ENCODE data around the gene CEP120. TPM values are rescaled to one million over a fixed set of nuclear protein-coding genes. Genes with fewer than 3 reads are reported as not detected.
"Not testable (repeated sequence)": the region's sequence is repeated elsewhere in the genome, so short reads cannot be mapped to it uniquely, and the experiment has no call there.

Gene CEP120
- total RNA-seq, 1 donor from 2014 or later = 13.6 TPM

GRCh38 chr5:123438902-123439301, 15.7 kb upstream of the CEP120 start:
- H3K27ac Mint-ChIP-seq (ENCODE audit: unreplicated experiment) = no peak overlapping the region
- no peaks in the 10 kb centered on the region for H3K4me1 Mint-ChIP-seq (ENCODE audit: unreplicated experiment)
- H3K36me3 Mint-ChIP-seq (ENCODE audit: low read depth, unreplicated experiment) = no peaks in the 10 kb centered on the region
- TF ChIP-seq, protein P1, sequence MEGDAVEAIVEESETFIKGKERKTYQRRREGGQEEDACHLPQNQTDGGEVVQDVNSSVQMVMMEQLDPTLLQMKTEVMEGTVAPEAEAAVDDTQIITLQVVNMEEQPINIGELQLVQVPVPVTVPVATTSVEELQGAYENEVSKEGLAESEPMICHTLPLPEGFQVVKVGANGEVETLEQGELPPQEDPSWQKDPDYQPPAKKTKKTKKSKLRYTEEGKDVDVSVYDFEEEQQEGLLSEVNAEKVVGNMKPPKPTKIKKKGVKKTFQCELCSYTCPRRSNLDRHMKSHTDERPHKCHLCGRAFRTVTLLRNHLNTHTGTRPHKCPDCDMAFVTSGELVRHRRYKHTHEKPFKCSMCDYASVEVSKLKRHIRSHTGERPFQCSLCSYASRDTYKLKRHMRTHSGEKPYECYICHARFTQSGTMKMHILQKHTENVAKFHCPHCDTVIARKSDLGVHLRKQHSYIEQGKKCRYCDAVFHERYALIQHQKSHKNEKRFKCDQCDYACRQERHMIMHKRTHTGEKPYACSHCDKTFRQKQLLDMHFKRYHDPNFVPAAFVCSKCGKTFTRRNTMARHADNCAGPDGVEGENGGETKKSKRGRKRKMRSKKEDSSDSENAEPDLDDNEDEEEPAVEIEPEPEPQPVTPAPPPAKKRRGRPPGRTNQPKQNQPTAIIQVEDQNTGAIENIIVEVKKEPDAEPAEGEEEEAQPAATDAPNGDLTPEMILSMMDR (IDR thresholded peaks at IDR 0.05; ENCODE audit: unreplicated experiment) = no peak
- no peaks in the 10 kb centered on the region for H3K9me3 Mint-ChIP-seq (ENCODE audit: unreplicated experiment)
- H3K4me3 Mint-ChIP-seq (ENCODE audit: unreplicated experiment) = no peak overlapping the region
- H3K27me3 Mint-ChIP-seq (ENCODE audit: unreplicated experiment) = no peaks in the 10 kb centered on the region
- DNase-seq (ENCODE audit: low spot score) = no peak

- no peaks in the 10 kb centered on the region for H3K36me3 Mint-ChIP-seq (ENCODE audit: low read depth, unreplicated experiment)
- no peaks in the 10 kb centered on the region for H3K27me3 Mint-ChIP-seq (ENCODE audit: unreplicated experiment)
- DNase-seq (ENCODE audit: low spot score) = no peak
- TF ChIP-seq, protein P1 (IDR thresholded peaks at IDR 0.05; ENCODE audit: unreplicated experiment) = no peak
- no peak overlapping the region for H3K4me3 Mint-ChIP-seq (ENCODE audit: unreplicated experiment)
- H3K9me3 Mint-ChIP-seq (ENCODE audit: unreplicated experiment) = no peaks in the 10 kb centered on the region
- no peak overlapping the region for H3K27ac Mint-ChIP-seq (ENCODE audit: unreplicated experiment)
- no peaks in the 10 kb centered on the region for H3K4me1 Mint-ChIP-seq (ENCODE audit: unreplicated experiment)
Measured at GRCh38 chr5:123438244-123438643, 15.0 kb upstream of the CEP120 start.

DNA sequence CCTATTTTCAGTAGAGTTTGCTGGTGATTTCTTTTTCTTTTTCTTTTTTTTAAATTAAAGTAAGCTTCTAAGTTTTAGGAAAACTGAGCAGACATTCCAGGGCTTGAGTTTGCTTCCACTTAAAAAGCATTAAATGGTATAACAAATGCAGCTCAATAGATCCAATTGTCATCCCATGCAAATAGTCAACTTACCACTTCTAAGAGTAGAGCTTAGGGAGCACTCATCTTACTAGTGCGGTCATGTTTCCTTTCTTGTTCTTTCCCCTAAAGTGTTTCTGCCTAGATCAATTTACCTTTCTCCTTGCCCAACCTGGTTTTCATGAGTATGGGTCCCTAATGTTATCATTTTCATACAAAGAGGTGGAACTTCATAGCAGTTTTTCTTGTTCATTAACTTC, 13.0 kb upstream of the CEP120 start:
- H3K27ac Mint-ChIP-seq (ENCODE audit: unreplicated experiment) = no peak overlapping the region
- no peaks in the 10 kb centered on the region for H3K27me3 Mint-ChIP-seq (ENCODE audit: unreplicated experiment)
- DNase-seq (ENCODE audit: low spot score) = no peak
- TF ChIP-seq, protein P1 (IDR thresholded peaks at IDR 0.05; ENCODE audit: unreplicated experiment) = no peak
- H3K36me3 Mint-ChIP-seq (ENCODE audit: low read depth, unreplicated experiment) = no peaks in the 10 kb centered on the region
- H3K4me1 Mint-ChIP-seq (ENCODE audit: unreplicated experiment) = no peaks in the 10 kb centered on the region
- no peak overlapping the region for H3K4me3 Mint-ChIP-seq (ENCODE audit: unreplicated experiment)
- no peaks in the 10 kb centered on the region for H3K9me3 Mint-ChIP-seq (ENCODE audit: unreplicated experiment)

- TF ChIP-seq, protein P1 (IDR thresholded peaks at IDR 0.05; ENCODE audit: unreplicated experiment) = no peak
- H3K4me3 Mint-ChIP-seq (ENCODE audit: unreplicated experiment) = no peak overlapping the region
- H3K4me1 Mint-ChIP-seq (ENCODE audit: unreplicated experiment) = no peaks in the 10 kb centered on the region
- no peaks in the 10 kb centered on the region for H3K36me3 Mint-ChIP-seq (ENCODE audit: low read depth, unreplicated experiment)
- no peak overlapping the region for H3K27ac Mint-ChIP-seq (ENCODE audit: unreplicated experiment)
- DNase-seq (ENCODE audit: low spot score) = no peak
- H3K9me3 Mint-ChIP-seq (ENCODE audit: unreplicated experiment) = no peaks in the 10 kb centered on the region
- H3K27me3 Mint-ChIP-seq (ENCODE audit: unreplicated experiment) = no peaks in the 10 kb centered on the region
Measured at GRCh38 chr5:123434796-123435195, 11.6 kb upstream of the CEP120 start.

- TF ChIP-seq, protein P1 (IDR thresholded peaks at IDR 0.05; ENCODE audit: unreplicated experiment) = no peak
- H3K9me3 Mint-ChIP-seq (ENCODE audit: unreplicated experiment) = no peaks in the 10 kb centered on the region
- H3K4me1 Mint-ChIP-seq (ENCODE audit: unreplicated experiment) = no peaks in the 10 kb centered on the region
- no peak overlapping the region for H3K4me3 Mint-ChIP-seq (ENCODE audit: unreplicated experiment)
- H3K36me3 Mint-ChIP-seq (ENCODE audit: low read depth, unreplicated experiment) = no peaks in the 10 kb centered on the region
- no peak for DNase-seq (ENCODE audit: low spot score)
- no peak overlapping the region for H3K27ac Mint-ChIP-seq (ENCODE audit: unreplicated experiment)
- H3K27me3 Mint-ChIP-seq (ENCODE audit: unreplicated experiment) = no peaks in the 10 kb centered on the region
Measured at GRCh38 chr5:123433596-123433995, 10.4 kb upstream of the CEP120 start.

DNA sequence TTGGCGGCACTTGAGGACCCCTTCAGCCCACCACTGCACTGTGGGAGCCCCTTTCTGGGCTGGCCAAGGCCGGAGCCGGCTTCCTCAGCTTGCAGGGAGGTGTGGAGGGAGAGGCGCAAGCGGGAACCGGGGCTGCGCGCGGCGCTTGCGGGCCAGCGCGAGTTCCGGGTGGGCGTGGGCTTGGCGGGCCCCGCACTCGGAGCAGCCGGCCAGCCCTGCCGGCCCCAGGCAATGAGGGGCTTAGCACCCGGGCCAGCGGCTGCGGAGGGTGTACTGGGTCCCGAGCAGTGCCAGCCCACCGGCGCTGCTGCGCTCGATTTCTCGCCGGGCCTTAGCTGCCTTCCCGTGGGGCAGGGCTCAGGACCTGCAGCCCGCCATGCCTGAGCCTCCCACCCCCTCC, 7.2 kb upstream of the CEP120 start:
- H3K27ac Mint-ChIP-seq (ENCODE audit: unreplicated experiment) = not testable (repeated sequence)

More for the DNA sequence above, 7.2 kb upstream of the CEP120 start:
- not testable (repeated sequence) for H3K4me3 Mint-ChIP-seq (ENCODE audit: unreplicated experiment); H3K27me3 Mint-ChIP-seq (ENCODE audit: unreplicated experiment); H3K4me1 Mint-ChIP-seq (ENCODE audit: unreplicated experiment); H3K36me3 Mint-ChIP-seq (ENCODE audit: low read depth, unreplicated experiment); DNase-seq (ENCODE audit: low spot score); H3K9me3 Mint-ChIP-seq (ENCODE audit: unreplicated experiment)

Measured in endothelial cell (in vitro differentiated cells).